Measurements from ENCODE around the gene RAB27B.
A peak's percentile ranks its signal among the peaks of the same experiment; 100 is the strongest.

The RAB27B gene

GRCh38 chr18:54881229-54881768 is 53.0 kb downstream of the RAB27B start:
- H3K4me2 ChIP-seq (ENCODE audit: low read length): peak overlapping the region; percentile 55
- no peak overlapping the region for H2AFZ ChIP-seq
- no peaks in the 10 kb centered on the region for H3K79me2 ChIP-seq
- TF ChIP-seq, protein P1, sequence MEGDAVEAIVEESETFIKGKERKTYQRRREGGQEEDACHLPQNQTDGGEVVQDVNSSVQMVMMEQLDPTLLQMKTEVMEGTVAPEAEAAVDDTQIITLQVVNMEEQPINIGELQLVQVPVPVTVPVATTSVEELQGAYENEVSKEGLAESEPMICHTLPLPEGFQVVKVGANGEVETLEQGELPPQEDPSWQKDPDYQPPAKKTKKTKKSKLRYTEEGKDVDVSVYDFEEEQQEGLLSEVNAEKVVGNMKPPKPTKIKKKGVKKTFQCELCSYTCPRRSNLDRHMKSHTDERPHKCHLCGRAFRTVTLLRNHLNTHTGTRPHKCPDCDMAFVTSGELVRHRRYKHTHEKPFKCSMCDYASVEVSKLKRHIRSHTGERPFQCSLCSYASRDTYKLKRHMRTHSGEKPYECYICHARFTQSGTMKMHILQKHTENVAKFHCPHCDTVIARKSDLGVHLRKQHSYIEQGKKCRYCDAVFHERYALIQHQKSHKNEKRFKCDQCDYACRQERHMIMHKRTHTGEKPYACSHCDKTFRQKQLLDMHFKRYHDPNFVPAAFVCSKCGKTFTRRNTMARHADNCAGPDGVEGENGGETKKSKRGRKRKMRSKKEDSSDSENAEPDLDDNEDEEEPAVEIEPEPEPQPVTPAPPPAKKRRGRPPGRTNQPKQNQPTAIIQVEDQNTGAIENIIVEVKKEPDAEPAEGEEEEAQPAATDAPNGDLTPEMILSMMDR (IDR thresholded peaks at IDR 0.05): no peak
- H3K27me3 ChIP-seq (ENCODE audit: control insufficient read depth, insufficient read depth, low read length): no peaks in the 10 kb centered on the region
- H3K9ac ChIP-seq: no peak overlapping the region
- no peak overlapping the region for H3K27ac ChIP-seq
- no peak overlapping the region for H3K4me3 ChIP-seq (ENCODE audit: low read depth, low read length)
- no peaks in the 10 kb centered on the region for H3K36me3 ChIP-seq (ENCODE audit: control insufficient read depth, insufficient read depth, low read length)
- H3K4me1 ChIP-seq: peaks cover 5% of the 10 kb centered on the region
- H3K9me3 ChIP-seq (ENCODE audit: control insufficient read depth, low read length): no peaks in the 10 kb centered on the region

GRCh38 chr18:54882318-54882717 is 54.0 kb downstream of the RAB27B start:
- H3K4me2 ChIP-seq (ENCODE audit: low read length): no peak overlapping the region
- no peaks in the 10 kb centered on the region for H3K9me3 ChIP-seq (ENCODE audit: control insufficient read depth, low read length)
- H3K4me1 ChIP-seq: peaks cover 5% of the 10 kb centered on the region
- H3K36me3 ChIP-seq (ENCODE audit: control insufficient read depth, insufficient read depth, low read length): no peaks in the 10 kb centered on the region
- no peak overlapping the region for H2AFZ ChIP-seq
- TF ChIP-seq, protein P1 (IDR thresholded peaks at IDR 0.05): no peak
- no peaks in the 10 kb centered on the region for H3K27me3 ChIP-seq (ENCODE audit: control insufficient read depth, insufficient read depth, low read length)
- H3K9ac ChIP-seq: no peak overlapping the region
- no peaks in the 10 kb centered on the region for H3K79me2 ChIP-seq
- no peak overlapping the region for H3K4me3 ChIP-seq (ENCODE audit: low read depth, low read length)
- no peak overlapping the region for H3K27ac ChIP-seq

GRCh38 chr18:54883816-54884604 is 55.7 kb downstream of the RAB27B start:
- Histone ChIP-seq H3K9ac (no peak overlapping the region), H3K27me3 (ENCODE audit: control insufficient read depth, insufficient read depth, low read length) (no peaks in the 10 kb centered on the region), H3K27ac (no peak overlapping the region), H3K79me2 (no peaks in the 10 kb centered on the region), H3K36me3 (ENCODE audit: control insufficient read depth, insufficient read depth, low read length) (no peaks in the 10 kb centered on the region), H3K4me3 (ENCODE audit: low read depth, low read length) (no peak overlapping the region), H3K9me3 (ENCODE audit: control insufficient read depth, low read length) (no peaks in the 10 kb centered on the region), H3K4me2 (ENCODE audit: low read length) (no peak overlapping the region), H2AFZ (no peak overlapping the region), H3K4me1 (peaks cover 5% of the 10 kb centered on the region)
- TF ChIP-seq, protein P1 (IDR thresholded peaks at IDR 0.05): no peak

- Histone ChIP-seq H2AFZ (no peak overlapping the region), H3K27me3 (ENCODE audit: control insufficient read depth, insufficient read depth, low read length) (no peaks in the 10 kb centered on the region), H3K4me1 (no peaks in the 10 kb centered on the region), H3K9me3 (ENCODE audit: control insufficient read depth, low read length) (no peaks in the 10 kb centered on the region), H3K9ac (no peak overlapping the region), H3K36me3 (ENCODE audit: control insufficient read depth, insufficient read depth, low read length) (no peaks in the 10 kb centered on the region), H3K4me2 (ENCODE audit: low read length) (no peak overlapping the region), H3K4me3 (ENCODE audit: low read depth, low read length) (no peak overlapping the region), H3K79me2 (no peaks in the 10 kb centered on the region), H3K27ac (no peak overlapping the region)
- TF ChIP-seq, protein P1 (IDR thresholded peaks at IDR 0.05): no peak
Observed at GRCh38 chr18:54888378-54888777, 60.1 kb downstream of the RAB27B start.

- Histone ChIP-seq H2AFZ (no peak overlapping the region), H3K36me3 (ENCODE audit: control insufficient read depth, insufficient read depth, low read length) (no peaks in the 10 kb centered on the region), H3K4me3 (ENCODE audit: low read depth, low read length) (no peak overlapping the region), H3K9me3 (ENCODE audit: control insufficient read depth, low read length) (no peaks in the 10 kb centered on the region), H3K4me1 (no peaks in the 10 kb centered on the region), H3K4me2 (ENCODE audit: low read length) (no peak overlapping the region), H3K27me3 (ENCODE audit: control insufficient read depth, insufficient read depth, low read length) (no peaks in the 10 kb centered on the region), H3K9ac (no peak overlapping the region), H3K79me2 (no peaks in the 10 kb centered on the region), H3K27ac (no peak overlapping the region)
- TF ChIP-seq, protein P1 (IDR thresholded peaks at IDR 0.05): no peak
Observed at GRCh38 chr18:54888933-54889332, 60.7 kb downstream of the RAB27B start.
